Left colon (tissue), 2 donors: ENCODE data around the gene ACSL1. TPM values are rescaled to one million over a fixed set of nuclear protein-coding genes. Genes with fewer than 3 reads are reported as not detected.
A peak's percentile ranks its signal among the peaks of the same experiment; 100 is the strongest.

Source experiments
- ATAC-seq: fragments of 200-7000 bp; cut with Tn5 transposase; one replicate; pipeline ENCODE4 v1.9.1; 2020; ENCODE audit warnings: mild to moderate bottlenecking, moderate library complexity
- DNase-seq, 2 donors: peaks; one replicate each; pipeline ENCODE4 v3.0.0-alpha.2; 2020
- intact Hi-C, 2 donors: fragments of 100-400 bp; cut with DNase I in 1 of 2; cut with micrococcal nuclease in 1 of 2; formaldehyde crosslinking; loops; one replicate each; pipeline versions ENCODE4 v1.11.2 to v1.14.0; 2022; cut with DNase I, micrococcal nuclease
- total RNA-seq, 2 donors: library from RNA; stranded (reverse); fragmentation: NEBNext Ultra II Directional; extraction: Animal tissue kit (Norgen Biotek cat#: 25700); gene quantifications; one replicate each; pipeline ENCODE4 v1.2.1, GENCODE V29; 2021
- donor health status: DM: no; HTN: no; CAD: no.
- donor health status: DM: yes; HTN: yes; CAD: no.

ACSL1 gene
- total RNA-seq, 2 donors from 2014 or later, result 39.4 to 41.2 TPM

- ATAC-seq (peak; percentile 37), DNase-seq (no peak)
- intact Hi-C loops, result no loop called here
Measured at GRCh38 chr4:184769141-184769765, 56.5 kb downstream of the ACSL1 start.

- ATAC-seq (no peak), DNase-seq (no peak)
- intact Hi-C loops, result no loop called here
Measured at GRCh38 chr4:184768296-184768695, 57.5 kb downstream of the ACSL1 start.

- ATAC-seq, result peak; percentile 30
- intact Hi-C loops, result no loop called here
Measured at GRCh38 chr4:184766446-184766845, 59.3 kb downstream of the ACSL1 start.

GRCh38 chr4:184765473-184766340 lies 60.1 kb downstream of the ACSL1 start:
- ATAC-seq (no peak), DNase-seq (no peak)
- intact Hi-C loops, result no loop called here

More at GRCh38 chr4:184766446-184766845, 59.3 kb downstream of the ACSL1 start:
- no peak for DNase-seq

GRCh38 chr4:184764601-184765000 lies 61.2 kb downstream of the ACSL1 start:
- no peak for ATAC-seq
- DNase-seq, result no peak
- intact Hi-C loops, result no loop called here

- ATAC-seq, result no peak
- intact Hi-C loops, result no loop called here
Measured at GRCh38 chr4:184763150-184763780, 62.5 kb downstream of the ACSL1 start.

GRCh38 chr4:184762100-184762499 lies 63.7 kb downstream of the ACSL1 start:
- ATAC-seq, result no peak
- intact Hi-C loops, result no loop called here
- no peak for DNase-seq

More at GRCh38 chr4:184763150-184763780, 62.5 kb downstream of the ACSL1 start:
- DNase-seq, result no peak

GRCh38 chr4:184760681-184761080 lies 65.1 kb downstream of the ACSL1 start:
- ATAC-seq (no peak), DNase-seq (no peak)
- intact Hi-C loops, result no loop called here

GRCh38 chr4:184757810-184758209 lies 68.0 kb downstream of the ACSL1 start:
- DNase-seq (no peak), ATAC-seq (no peak)
- intact Hi-C loops, result no loop called here

GRCh38 chr4:184756399-184756798 lies 69.4 kb downstream of the ACSL1 start:
- intact Hi-C loops, result no loop called here
- DNase-seq (no peak), ATAC-seq (no peak)

- intact Hi-C loops, result no loop called here
- DNase-seq (no peak), ATAC-seq (no peak)
Measured at GRCh38 chr4:184755278-184755677, 70.5 kb downstream of the ACSL1 start.

GRCh38 chr4:184752496-184753275 lies 73.1 kb downstream of the ACSL1 start:
- no peak for DNase-seq
- intact Hi-C loops, result no loop called here
- ATAC-seq, result no peak

GRCh38 chr4:184751585-184751956 lies 74.2 kb downstream of the ACSL1 start:
- ATAC-seq, result no peak
- no peak for DNase-seq
- intact Hi-C loops, result no loop called here

GRCh38 chr4:184750926-184751584 lies 74.7 kb downstream of the ACSL1 start:
- no peak for DNase-seq
- intact Hi-C loops, result no loop called here
- ATAC-seq, result no peak

- peak; percentile 37 to 54 for DNase-seq
- peak; percentile 62 for ATAC-seq
- intact Hi-C loops, result no loop called here
Measured at GRCh38 chr4:184748251-184748652, 77.5 kb downstream of the ACSL1 start.

GRCh38 chr4:184747034-184747830 lies 78.5 kb downstream of the ACSL1 start:
- intact Hi-C loops, result no loop called here
- DNase-seq (peak; percentile 69 to 81), ATAC-seq (peak; percentile 84)

GRCh38 chr4:184745831-184746795 lies 79.7 kb downstream of the ACSL1 start:
- ATAC-seq (peak; percentile 63), DNase-seq (peak; percentile 72 to 84)
- intact Hi-C loops, result no loop called here
